ENCODE results near the gene MMUT. TPM values are rescaled to one million over a fixed set of nuclear protein-coding genes. Genes with fewer than 3 reads are reported as not detected.
A peak's percentile ranks its signal among the peaks of the same experiment; 100 is the strongest.

The MMUT gene
- total RNA-seq, 1 donor from 2014 or later: 38.3 TPM

DNA sequence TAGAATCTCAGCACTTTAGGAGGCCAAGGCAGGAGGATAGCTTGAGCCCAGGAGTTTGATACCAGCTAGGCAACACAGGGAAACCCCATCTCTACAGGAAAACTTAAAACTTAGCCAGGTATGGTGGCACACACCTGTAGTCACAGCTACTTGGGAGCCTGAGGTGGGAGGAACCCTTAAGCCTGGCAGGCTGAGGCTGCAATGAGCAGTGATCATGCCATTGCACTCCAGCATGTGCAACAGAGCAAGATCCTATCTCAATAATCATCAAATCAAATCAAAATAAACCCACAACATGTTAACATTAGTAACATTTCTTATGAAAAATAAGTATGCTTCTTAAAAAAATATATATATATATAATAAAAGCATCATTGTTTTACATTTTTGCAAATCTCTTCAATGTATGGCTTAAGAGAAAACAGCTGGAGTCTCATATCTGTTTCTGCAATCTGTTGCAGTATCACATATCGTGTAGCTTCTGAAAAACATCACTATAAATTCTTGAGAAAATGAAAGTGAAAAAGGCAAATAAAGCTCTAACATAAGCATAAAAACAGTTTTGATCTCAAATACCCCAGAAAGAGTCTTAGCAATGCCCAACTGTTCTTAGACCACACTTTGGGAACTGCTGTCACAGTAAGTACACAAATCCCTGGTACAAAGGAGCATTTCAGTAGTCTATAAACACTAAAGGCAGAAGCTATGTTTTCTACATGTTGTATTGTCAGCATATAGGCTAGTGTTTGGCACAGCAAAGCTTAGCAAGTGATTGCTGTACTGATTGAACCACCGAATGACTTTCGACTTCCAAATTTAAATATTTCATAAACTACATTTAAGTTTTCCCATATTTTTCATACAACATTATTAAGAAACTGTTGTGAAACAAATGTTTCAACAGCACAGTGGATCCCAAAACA is 8.0 kb downstream of the MMUT start:
- Histone ChIP-seq H3K27ac (replicated peaks) (no peak overlapping the region), H3K4me3 (no peak overlapping the region), H3K36me3 (peaks cover 86% of the 10 kb centered on the region), H3K9me3 (replicated peaks) (no peaks in the 10 kb centered on the region), H3K27me3 (ENCODE audit: low read depth) (no peaks in the 10 kb centered on the region), H3K4me1 (peaks cover 8% of the 10 kb centered on the region)
- no peak for TF ChIP-seq CTCF (IDR thresholded peaks at IDR 0.05; ENCODE audit: borderline replicate concordance)
- intact Hi-C loops (cut with micrococcal nuclease): no loop called here
- DNase-seq: no peak

- DNase-seq: no peak
- H3K36me3 ChIP-seq: peaks cover 94% of the 10 kb centered on the region
- intact Hi-C loops (cut with micrococcal nuclease): no loop called here
- H3K4me3 ChIP-seq: no peak overlapping the region
- no peaks in the 10 kb centered on the region for H3K27me3 ChIP-seq (ENCODE audit: low read depth)
- no peaks in the 10 kb centered on the region for H3K4me1 ChIP-seq
- no peaks in the 10 kb centered on the region for H3K9me3 ChIP-seq (replicated peaks)
- TF ChIP-seq CTCF (IDR thresholded peaks at IDR 0.05; ENCODE audit: borderline replicate concordance): peak; percentile 38
- no peak overlapping the region for H3K27ac ChIP-seq (replicated peaks)
These were observed 9.8 kb downstream of the MMUT start for GRCh38 chr6:49453221-49453620.

DNA sequence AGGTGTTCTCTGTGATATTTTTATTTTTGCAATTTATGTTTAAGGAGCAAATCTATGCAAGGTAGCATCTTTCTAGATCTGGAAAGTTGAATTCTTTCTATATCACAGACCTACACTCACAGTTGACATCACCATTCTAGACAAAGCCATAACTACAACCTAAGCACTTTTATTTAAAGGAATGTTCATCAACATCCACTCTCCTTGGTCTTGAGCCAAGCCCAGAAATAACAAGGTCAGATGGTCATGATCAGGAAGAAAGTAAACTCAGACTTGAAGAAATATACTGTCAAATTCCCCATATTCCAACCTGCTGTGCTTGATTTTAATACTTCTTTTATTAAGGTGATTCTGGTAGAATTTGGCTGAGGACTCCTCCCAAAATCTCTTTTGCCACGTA is 32.2 kb downstream of the MMUT start:
- Histone ChIP-seq H3K36me3 (peaks cover 55% of the 10 kb centered on the region), H3K4me3 (no peak overlapping the region), H3K27ac (replicated peaks) (no peak overlapping the region), H3K27me3 (ENCODE audit: low read depth) (no peaks in the 10 kb centered on the region), H3K9me3 (replicated peaks) (no peaks in the 10 kb centered on the region), H3K4me1 (no peaks in the 10 kb centered on the region)
- TF ChIP-seq CTCF (IDR thresholded peaks at IDR 0.05; ENCODE audit: borderline replicate concordance): no peak
- intact Hi-C loops (cut with micrococcal nuclease): no loop called here
- DNase-seq: no peak

GRCh38 chr6:49430187-49430586 is 32.9 kb downstream of the MMUT start:
- peaks cover 49% of the 10 kb centered on the region for H3K36me3 ChIP-seq
- H3K4me3 ChIP-seq: no peak overlapping the region
- no peaks in the 10 kb centered on the region for H3K27me3 ChIP-seq (ENCODE audit: low read depth)
- H3K27ac ChIP-seq (replicated peaks): no peak overlapping the region
- H3K4me1 ChIP-seq: no peaks in the 10 kb centered on the region
- intact Hi-C loops (cut with micrococcal nuclease): no loop called here
- H3K9me3 ChIP-seq (replicated peaks): no peaks in the 10 kb centered on the region
- TF ChIP-seq CTCF (IDR thresholded peaks at IDR 0.05; ENCODE audit: borderline replicate concordance): no peak
- no peak for DNase-seq

DNA sequence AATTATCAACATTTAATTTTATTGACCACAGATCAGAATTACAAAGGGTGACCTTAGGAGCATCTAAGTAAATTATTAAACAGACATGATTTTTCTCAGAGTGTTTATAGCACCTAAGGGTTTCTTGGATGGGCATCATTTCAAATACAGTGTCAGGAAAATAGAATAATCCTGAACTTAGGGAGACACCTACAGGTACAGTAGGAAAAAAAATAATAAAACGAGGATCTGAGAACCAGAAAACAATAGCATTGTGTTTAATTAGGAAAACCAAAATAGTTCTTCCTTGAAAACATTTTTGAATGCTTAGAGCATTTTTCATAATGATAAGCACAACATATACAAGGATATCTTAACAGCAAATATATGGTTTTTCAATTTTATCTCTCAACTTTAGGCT is 39.2 kb downstream of the MMUT start:
- no peaks in the 10 kb centered on the region for H3K9me3 ChIP-seq (replicated peaks)
- H3K36me3 ChIP-seq: peaks cover 2% of the 10 kb centered on the region
- intact Hi-C loops (cut with micrococcal nuclease): no loop called here
- DNase-seq: no peak
- H3K4me1 ChIP-seq: no peaks in the 10 kb centered on the region
- TF ChIP-seq CTCF (IDR thresholded peaks at IDR 0.05; ENCODE audit: borderline replicate concordance): no peak
- no peaks in the 10 kb centered on the region for H3K27me3 ChIP-seq (ENCODE audit: low read depth)
- H3K4me3 ChIP-seq: no peak overlapping the region
- H3K27ac ChIP-seq (replicated peaks): no peak overlapping the region

Measured in left ventricle myocardium inferior (tissue), 1 donor.